HEK293 (cell line): ENCODE measurements around the gene SIRT4.

Experiments
- CTCF ChIP-seq: fragments of 450-650 bp; formaldehyde crosslinking; IDR thresholded peaks from 2 replicates; pipeline ENCODE4 v1.5.1; 2016; ENCODE audit warnings: missing biosample characterization, missing genetic modification characterization
- SALL2 ChIP-seq: fragments of 450-650 bp; formaldehyde crosslinking; IDR thresholded peaks from 2 replicates; pipeline ENCODE4 v1.5.0; 2017; ENCODE audit warnings: missing biosample characterization, mild to moderate bottlenecking, missing genetic modification characterization, borderline replicate concordance
- TRIM28 ChIP-seq: IDR thresholded peaks from 2 replicates; pipeline ENCODE4 v1.6.1; 2011; ENCODE audit warnings: low read length, control low read depth, borderline replicate concordance
- ZNF121 ChIP-seq: fragments of 450-650 bp; formaldehyde crosslinking; IDR thresholded peaks from 2 replicates; pipeline ENCODE4 v1.5.1; 2016; ENCODE audit warnings: missing biosample characterization, missing genetic modification characterization
- ZNF324 ChIP-seq: fragments of 450-650 bp; formaldehyde crosslinking; IDR thresholded peaks from 2 replicates; pipeline ENCODE4 v1.5.1; 2016; ENCODE audit warnings: missing biosample characterization, missing genetic modification characterization

GRCh38 chr12:120357104-120357503, 55.0 kb downstream of the SIRT4 start:
- TF ChIP-seq TRIM28, result no peak
- no peak for TF ChIP-seq CTCF (tag by site-specific recombination)
- TF ChIP-seq ZNF324 (tag by site-specific recombination), result no peak
- TF ChIP-seq ZNF121 (tag by site-specific recombination), result no peak
- no peak for TF ChIP-seq SALL2 (tag by site-specific recombination)
